Measurements from ENCODE around the gene INSIG2. TPM values are rescaled to one million over a fixed set of nuclear protein-coding genes. Genes with fewer than 3 reads are reported as not detected.

The INSIG2 gene
- total RNA-seq, 1 experiment from 2014 or later = 12.2 TPM

GRCh38 chr2:118062669-118063068, 25.6 kb upstream of the INSIG2 start:
- CTCF ChIA-PET = interaction anchor here (1.0 kb wide), 1 partner anchor 16 kb away, joined by 9 read pairs; no protein-coding TSS in a partner anchor
- Histone ChIP-seq H3K4me3 (ENCODE audit: low read depth, low read length) (no peak overlapping the region), H3K4me1 (no peaks in the 10 kb centered on the region), H3K27me3 (replicated peaks; ENCODE audit: control insufficient read depth, insufficient read depth, low read length) (no peaks in the 10 kb centered on the region), H3K36me3 (ENCODE audit: control insufficient read depth, insufficient read depth, low read length) (no peaks in the 10 kb centered on the region), H3K9me3 (no peaks in the 10 kb centered on the region)
- no peaks in the 10 kb centered on the region for H3K9me3 Mint-ChIP-seq (ENCODE audit: unreplicated experiment)
- TF ChIP-seq CTCF (IDR thresholded peaks at IDR 0.05; ENCODE audit: insufficient read depth in 1 of 2, low read depth in 1 of 2, low read length in 1 of 2, severe bottlenecking in 1 of 2, unreplicated experiment in 1 of 2) = no peak
- H3K4me1 Mint-ChIP-seq (ENCODE audit: low read depth, unreplicated experiment) = no peaks in the 10 kb centered on the region
- DNase-seq = no peak
- no peak overlapping the region for H3K4me3 Mint-ChIP-seq (ENCODE audit: unreplicated experiment)
- POLR2A ChIA-PET = no interaction called here
- no peaks in the 10 kb centered on the region for H3K36me3 Mint-ChIP-seq (ENCODE audit: insufficient read depth, unreplicated experiment)
- H3K27me3 Mint-ChIP-seq (ENCODE audit: insufficient read depth, unreplicated experiment) = peaks cover 4% of the 10 kb centered on the region
- intact Hi-C loops (cut with micrococcal nuclease; ENCODE audit: unreplicated experiment) = no loop called here
- no TSS peak for BruUV-seq (replicated peaks)
- H3K27ac Mint-ChIP-seq (ENCODE audit: unreplicated experiment) = no peak overlapping the region

- CTCF ChIA-PET = no interaction called here
- POLR2A ChIA-PET = no interaction called here
- no peaks in the 10 kb centered on the region for H3K4me1 Mint-ChIP-seq (ENCODE audit: low read depth, unreplicated experiment)
Observed at GRCh38 chr2:118065015-118065706, 23.1 kb upstream of the INSIG2 start.

GRCh38 chr2:118065921-118066511, 22.3 kb upstream of the INSIG2 start:
- Histone ChIP-seq H3K4me1 (no peaks in the 10 kb centered on the region), H3K27me3 (replicated peaks; ENCODE audit: control insufficient read depth, insufficient read depth, low read length) (no peaks in the 10 kb centered on the region), H3K36me3 (ENCODE audit: control insufficient read depth, insufficient read depth, low read length) (no peaks in the 10 kb centered on the region), H3K9me3 (no peaks in the 10 kb centered on the region), H3K4me3 (ENCODE audit: low read depth, low read length) (no peak overlapping the region)
- Mint-ChIP-seq H3K27ac (ENCODE audit: unreplicated experiment) (no peak overlapping the region), H3K36me3 (ENCODE audit: insufficient read depth, unreplicated experiment) (no peaks in the 10 kb centered on the region), H3K27me3 (ENCODE audit: insufficient read depth, unreplicated experiment) (peaks cover 8% of the 10 kb centered on the region), H3K4me1 (ENCODE audit: low read depth, unreplicated experiment) (no peaks in the 10 kb centered on the region), H3K9me3 (ENCODE audit: unreplicated experiment) (no peaks in the 10 kb centered on the region), H3K4me3 (ENCODE audit: unreplicated experiment) (no peak overlapping the region)
- no TSS peak for BruUV-seq (replicated peaks)
- no peak for DNase-seq
- no peak for TF ChIP-seq CTCF (IDR thresholded peaks at IDR 0.05; ENCODE audit: insufficient read depth in 1 of 2, low read depth in 1 of 2, low read length in 1 of 2, severe bottlenecking in 1 of 2, unreplicated experiment in 1 of 2)
- POLR2A ChIA-PET = no interaction called here
- intact Hi-C loops (cut with micrococcal nuclease; ENCODE audit: unreplicated experiment) = no loop called here
- CTCF ChIA-PET = no interaction called here

More at GRCh38 chr2:118065015-118065706, 23.1 kb upstream of the INSIG2 start:
- Histone ChIP-seq H3K9me3 (no peaks in the 10 kb centered on the region), H3K27me3 (replicated peaks; ENCODE audit: control insufficient read depth, insufficient read depth, low read length) (no peaks in the 10 kb centered on the region), H3K36me3 (ENCODE audit: control insufficient read depth, insufficient read depth, low read length) (no peaks in the 10 kb centered on the region), H3K4me3 (ENCODE audit: low read depth, low read length) (no peak overlapping the region), H3K4me1 (no peaks in the 10 kb centered on the region)
- TF ChIP-seq CTCF (IDR thresholded peaks at IDR 0.05; ENCODE audit: insufficient read depth in 1 of 2, low read depth in 1 of 2, low read length in 1 of 2, severe bottlenecking in 1 of 2, unreplicated experiment in 1 of 2) = no peak
- intact Hi-C loops (cut with micrococcal nuclease; ENCODE audit: unreplicated experiment) = no loop called here
- no TSS peak for BruUV-seq (replicated peaks)
- H3K27me3 Mint-ChIP-seq (ENCODE audit: insufficient read depth, unreplicated experiment) = peaks cover 8% of the 10 kb centered on the region
- DNase-seq = no peak
- no peak overlapping the region for H3K27ac Mint-ChIP-seq (ENCODE audit: unreplicated experiment)
- no peaks in the 10 kb centered on the region for H3K36me3 Mint-ChIP-seq (ENCODE audit: insufficient read depth, unreplicated experiment)
- H3K4me3 Mint-ChIP-seq (ENCODE audit: unreplicated experiment) = no peak overlapping the region
- no peaks in the 10 kb centered on the region for H3K9me3 Mint-ChIP-seq (ENCODE audit: unreplicated experiment)
